PC-9 (cell line): ENCODE data around the gene GLT1D1.

Source experiments
- EZH2 ChIP-seq: fragments of 200-600 bp; sonication (generic); IDR thresholded peaks from 2 replicates; pipeline ENCODE4 v1.8.0; 2017; ENCODE audit warnings: antibody characterized with exemption, low read depth
- TF ChIP-seq, protein P1 (sequence below): fragments of 200-600 bp; sonication (generic); conservative IDR thresholded peaks from 2 replicates; pipeline ENCODE4 v1.6.1; 2017; ENCODE audit warnings: mixed run types, antibody characterized with exemption, mild to moderate bottlenecking, moderate library complexity

DNA sequence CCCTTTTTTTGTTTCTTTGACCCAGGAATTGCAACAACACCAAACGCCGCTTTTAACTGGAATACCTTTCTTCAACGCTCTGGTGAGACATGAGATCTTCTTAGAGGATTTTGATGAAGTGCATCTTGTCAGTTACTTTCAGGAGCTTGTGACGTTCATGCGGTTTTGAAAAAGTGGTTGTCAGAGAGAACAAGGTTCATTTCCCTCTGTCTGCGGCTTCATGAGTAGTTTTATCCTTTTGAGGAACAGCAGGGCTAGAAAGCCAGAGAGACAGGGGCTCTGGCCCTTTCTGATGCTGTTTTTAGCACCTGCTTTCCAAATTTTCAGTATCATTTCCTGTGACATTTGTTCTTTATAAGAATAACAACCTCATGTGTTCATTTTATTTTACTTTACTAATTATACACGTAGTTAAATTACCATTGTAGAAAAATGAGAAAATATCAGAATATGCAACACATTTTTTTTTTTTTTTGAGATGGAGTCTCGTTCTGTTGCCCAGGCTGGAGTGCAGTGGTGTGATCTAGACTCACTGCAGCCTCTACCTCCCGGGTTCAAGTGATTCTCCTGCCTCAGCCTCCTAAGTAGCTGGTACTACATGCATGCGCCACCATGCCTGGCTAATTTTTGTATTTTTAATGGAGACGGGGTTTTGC is 61.8 kb downstream of the GLT1D1 start:
- no peak for TF ChIP-seq EZH2
- TF ChIP-seq, protein P1, sequence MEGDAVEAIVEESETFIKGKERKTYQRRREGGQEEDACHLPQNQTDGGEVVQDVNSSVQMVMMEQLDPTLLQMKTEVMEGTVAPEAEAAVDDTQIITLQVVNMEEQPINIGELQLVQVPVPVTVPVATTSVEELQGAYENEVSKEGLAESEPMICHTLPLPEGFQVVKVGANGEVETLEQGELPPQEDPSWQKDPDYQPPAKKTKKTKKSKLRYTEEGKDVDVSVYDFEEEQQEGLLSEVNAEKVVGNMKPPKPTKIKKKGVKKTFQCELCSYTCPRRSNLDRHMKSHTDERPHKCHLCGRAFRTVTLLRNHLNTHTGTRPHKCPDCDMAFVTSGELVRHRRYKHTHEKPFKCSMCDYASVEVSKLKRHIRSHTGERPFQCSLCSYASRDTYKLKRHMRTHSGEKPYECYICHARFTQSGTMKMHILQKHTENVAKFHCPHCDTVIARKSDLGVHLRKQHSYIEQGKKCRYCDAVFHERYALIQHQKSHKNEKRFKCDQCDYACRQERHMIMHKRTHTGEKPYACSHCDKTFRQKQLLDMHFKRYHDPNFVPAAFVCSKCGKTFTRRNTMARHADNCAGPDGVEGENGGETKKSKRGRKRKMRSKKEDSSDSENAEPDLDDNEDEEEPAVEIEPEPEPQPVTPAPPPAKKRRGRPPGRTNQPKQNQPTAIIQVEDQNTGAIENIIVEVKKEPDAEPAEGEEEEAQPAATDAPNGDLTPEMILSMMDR, result no peak
